GM18951 (cell line): ENCODE results near the gene KLF15.

Experiments used
- POLR2A ChIP-seq: IDR thresholded peaks from 4 replicates; pipeline ENCODE4 v1.6.1; 2011; ENCODE audit warnings: mild to moderate bottlenecking; ENCODE audit not compliant: insufficient read length, insufficient read depth; ENCODE audit errors: extremely low read depth
- in situ Hi-C: fragments of 300-500 bp; cut with MboI; formaldehyde crosslinking; loops from one replicate; pipeline ENCODE4 v1.12.0; 2022; ENCODE audit warnings: low sequenced_read_pairs, mixed read lengths, inconsistent platforms; ENCODE audit not compliant: unreplicated experiment

KLF15 gene

DNA sequence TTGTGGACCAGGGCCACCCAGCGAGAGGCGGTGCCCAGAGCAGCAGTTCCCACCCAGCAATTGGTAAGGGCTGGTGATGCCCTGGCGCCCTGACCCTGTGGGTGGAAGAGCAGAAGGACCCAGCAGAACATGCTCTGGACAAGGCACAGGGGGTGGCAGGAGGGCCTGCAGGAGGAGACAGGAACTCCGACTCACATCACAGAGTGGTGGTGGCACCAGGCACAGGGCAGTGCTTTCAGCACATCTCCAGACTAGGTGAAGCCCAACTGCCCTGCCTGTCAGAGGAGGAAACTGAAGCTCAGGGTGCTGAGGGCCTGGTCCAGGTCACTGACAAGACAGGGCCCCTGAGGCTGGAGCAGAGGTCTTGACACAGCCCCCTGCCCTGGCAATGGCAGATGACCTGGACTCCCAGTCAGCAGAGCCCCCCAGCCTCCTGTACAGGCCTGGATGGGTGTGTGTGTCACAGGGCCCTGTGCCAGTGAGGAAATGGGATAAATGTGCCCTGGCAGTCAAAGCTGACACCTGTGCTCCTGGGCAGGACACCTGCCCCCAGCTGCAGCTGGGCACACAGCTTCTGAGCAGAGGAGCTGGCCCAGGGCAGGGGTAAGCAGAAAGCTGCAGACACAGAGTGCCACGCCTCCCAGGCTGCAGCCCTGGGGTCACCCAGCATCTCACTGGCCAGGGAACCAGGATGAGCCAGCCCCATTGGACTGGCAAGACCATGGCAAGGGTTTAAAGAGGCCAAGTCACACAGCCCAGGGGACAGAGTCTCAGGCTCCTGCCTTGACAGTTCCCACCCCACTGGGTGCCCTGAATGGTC lies 11.4 kb downstream of the KLF15 start:
- in situ Hi-C loops, result no loop called here
- no peak for TF ChIP-seq POLR2A

DNA sequence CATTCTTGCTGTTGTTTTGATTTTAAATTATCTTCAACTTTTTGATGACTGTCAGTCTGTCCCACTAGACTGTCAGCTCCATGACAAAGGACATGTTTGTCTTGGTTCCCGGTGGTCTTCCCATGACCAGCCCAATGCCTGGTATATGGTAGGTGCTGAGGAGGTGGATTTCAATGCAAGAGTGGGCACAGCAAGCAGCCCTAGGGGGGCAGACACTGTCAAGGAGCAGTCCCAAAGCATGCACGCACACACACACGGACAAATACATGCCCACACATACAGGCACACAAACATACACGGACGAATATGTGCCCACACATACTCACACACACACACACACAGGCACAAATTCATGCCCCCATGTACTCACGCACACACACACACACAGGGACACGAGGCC lies 12.0 kb downstream of the KLF15 start:
- TF ChIP-seq POLR2A, result no peak
- in situ Hi-C loops, result no loop called here

DNA sequence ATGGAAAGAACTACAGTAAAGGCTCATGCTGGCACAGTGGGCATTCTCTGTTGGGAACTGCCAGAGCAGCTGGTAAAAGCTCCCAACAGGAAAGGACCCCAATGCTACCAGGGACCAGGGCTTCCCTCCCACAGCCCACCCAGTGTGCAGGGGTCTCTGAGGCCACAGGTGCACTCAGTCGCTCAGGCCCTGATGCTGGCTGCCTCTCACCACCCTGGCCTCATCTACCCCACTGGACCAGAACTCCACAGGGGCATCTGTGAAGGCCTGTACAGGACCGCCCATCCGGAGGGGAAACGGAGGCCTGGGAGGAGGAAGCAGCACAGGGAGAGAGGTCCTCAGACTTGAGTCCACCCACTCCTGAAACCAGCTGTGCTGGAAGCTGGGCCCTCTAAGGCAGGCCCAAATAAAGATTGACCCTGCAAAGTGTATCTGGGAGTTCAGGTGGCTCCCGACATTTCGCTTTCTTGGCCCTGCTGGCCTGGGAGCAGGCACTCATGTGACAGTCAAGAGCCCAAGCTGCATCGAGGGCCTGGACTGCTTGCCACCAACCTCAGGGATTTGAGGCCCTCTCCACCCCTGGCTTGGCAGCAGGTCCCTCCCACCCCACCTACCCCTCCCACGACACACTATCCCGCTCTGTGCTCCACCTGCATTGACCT lies 12.7 kb downstream of the KLF15 start:
- in situ Hi-C loops, result no loop called here
- no peak for TF ChIP-seq POLR2A

DNA sequence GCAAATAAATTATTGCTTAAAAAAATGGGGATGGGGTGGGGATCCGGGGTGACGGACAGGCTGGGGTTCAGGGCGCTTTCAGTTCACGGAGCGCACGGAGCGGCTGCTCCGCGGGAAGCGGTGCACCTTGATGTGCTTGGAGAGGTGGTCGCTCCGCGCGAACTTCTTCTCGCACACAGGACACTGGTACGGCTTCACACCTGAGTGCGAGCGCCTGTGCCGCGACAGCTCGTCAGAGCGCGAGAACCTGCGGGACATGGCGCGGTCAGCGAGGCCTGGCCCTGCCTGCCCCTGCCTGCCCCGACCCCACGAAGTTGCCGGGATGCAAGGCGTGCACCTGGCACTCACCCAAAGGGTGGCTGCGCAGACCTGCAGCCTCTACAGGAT lies 13.6 kb downstream of the KLF15 start:
- TF ChIP-seq POLR2A, result no peak
- in situ Hi-C loops, result no loop called here

DNA sequence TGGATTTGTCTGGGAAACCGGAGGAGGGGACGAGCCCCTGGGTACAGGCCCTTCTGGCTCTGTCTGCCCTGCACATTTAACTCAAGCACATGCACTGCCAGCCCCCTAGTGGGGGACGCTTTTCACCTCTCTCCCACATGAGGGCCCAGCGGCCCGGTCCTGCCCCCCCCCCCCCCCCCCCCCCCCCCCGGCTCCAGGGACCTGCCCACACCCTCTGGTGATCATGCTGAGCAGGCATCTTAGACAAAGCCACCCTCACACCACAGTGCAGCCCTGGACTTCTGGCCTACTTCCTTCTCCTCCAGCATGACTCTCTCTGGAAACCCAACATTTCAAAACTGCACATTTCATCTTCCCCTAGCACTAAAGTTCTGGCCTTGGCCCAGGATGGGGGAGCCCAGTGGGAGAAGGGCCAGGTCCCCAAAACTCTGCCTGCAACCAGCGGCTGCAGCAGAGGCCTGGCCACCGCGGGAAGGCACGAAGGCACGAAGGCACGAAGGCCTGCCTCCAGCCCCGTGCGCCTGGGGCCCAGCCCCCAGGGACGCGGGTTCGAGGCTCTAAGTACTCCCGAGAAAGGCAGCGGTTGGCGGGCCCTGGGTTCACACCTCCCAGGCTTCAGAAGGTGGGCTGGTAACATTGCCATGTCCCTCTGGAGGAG lies 14.1 kb downstream of the KLF15 start:
- TF ChIP-seq POLR2A, result no peak

DNA sequence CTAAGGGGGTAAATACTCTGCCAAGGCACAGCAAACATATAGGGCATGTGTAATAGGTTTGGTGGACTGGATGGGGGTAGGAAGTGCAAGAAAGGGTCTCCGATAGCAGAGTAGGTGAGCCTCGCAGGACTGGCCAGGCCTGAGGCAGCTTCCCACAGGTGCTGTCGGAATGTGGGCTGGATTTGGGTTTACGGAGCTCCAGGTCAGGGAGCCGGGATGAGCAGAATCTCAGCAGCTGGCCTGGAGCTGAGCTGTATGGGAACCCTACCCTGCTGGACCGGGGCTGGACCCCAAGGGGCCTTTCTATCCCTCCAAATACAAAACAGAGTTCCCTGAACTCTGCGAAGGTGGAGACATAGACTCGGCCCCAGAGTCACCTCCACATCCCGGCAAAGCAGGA lies 15.0 kb downstream of the KLF15 start:
- in situ Hi-C loops, result no loop called here
- TF ChIP-seq POLR2A, result no peak

More for the DNA sequence above, 14.1 kb downstream of the KLF15 start:
- in situ Hi-C loops, result no loop called here

DNA sequence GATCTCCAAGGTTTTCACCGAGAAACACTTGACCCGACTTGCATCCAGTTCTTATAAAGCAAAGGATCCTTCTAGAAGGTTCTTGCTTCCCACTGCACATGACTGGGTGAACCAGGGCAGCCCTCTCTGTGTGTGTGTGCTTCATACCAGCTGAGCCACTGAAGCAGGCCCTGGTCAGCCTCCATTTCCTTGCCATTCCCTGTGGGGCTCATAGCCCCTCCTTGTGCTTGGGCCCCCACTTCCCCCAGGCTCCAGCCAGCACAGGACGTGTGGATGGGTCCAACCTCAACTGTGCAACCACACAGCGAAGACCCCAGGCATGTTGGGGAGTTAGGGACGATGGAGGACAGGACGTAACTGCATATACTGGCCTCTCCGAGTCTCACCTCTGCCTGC lies 15.5 kb downstream of the KLF15 start:
- in situ Hi-C loops, result no loop called here

DNA sequence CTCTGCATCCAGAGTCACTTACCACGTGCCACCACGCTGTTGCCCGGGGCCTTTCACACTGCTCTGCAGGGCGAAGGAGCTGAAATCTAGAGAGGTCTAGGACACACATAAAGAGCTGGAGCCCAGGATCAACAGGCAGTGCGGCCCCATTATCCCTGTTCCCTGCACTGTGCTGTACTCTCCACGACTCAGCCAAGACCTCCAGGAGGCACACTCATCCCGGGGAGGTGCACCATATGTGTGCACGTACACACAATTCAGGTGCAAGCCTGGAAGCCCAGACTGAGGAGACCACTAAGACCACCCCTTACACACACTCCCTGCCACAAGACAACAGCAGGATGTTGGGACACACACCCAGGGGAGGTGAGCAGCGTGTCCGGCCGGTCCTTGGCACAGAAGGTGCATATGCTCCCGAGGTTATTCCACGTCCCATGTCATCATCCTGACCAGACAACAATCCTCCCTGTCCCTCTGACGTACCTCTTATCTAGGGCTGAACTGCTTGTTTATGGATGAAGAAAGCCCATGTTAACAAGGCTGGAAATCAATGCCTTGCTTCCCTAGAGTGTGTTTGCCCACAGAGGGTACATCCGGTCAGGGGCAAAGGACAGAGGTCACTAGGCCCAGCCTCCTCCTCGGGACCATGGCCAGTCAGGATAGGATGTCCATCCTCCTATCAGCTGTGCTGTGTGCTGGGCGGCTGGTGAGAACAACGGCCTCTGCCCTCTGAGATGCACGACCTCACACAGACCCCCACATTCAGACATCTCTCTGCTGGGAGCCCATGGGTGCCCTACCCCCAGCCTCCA lies 16.1 kb downstream of the KLF15 start:
- in situ Hi-C loops, result no loop called here
- TF ChIP-seq POLR2A, result no peak

More for the DNA sequence above, 15.5 kb downstream of the KLF15 start:
- TF ChIP-seq POLR2A, result no peak

DNA sequence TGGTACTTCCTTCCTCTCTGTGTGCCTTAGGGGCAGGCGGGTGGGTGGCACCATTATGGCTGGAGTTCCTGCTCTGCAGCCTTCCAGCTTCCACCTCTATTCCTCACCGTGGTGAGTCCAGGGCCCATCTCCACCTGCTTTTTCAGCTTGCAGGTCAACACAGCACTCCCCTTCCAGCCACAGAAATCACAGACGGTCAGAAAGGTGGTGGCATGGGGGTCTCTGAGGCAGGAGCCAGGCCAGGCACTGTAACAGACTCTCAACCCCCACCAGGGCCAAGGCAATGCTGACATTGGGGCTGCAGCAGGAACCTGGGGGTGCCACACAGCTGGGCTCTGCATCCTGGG lies 16.6 kb downstream of the KLF15 start:
- in situ Hi-C loops, result no loop called here

DNA sequence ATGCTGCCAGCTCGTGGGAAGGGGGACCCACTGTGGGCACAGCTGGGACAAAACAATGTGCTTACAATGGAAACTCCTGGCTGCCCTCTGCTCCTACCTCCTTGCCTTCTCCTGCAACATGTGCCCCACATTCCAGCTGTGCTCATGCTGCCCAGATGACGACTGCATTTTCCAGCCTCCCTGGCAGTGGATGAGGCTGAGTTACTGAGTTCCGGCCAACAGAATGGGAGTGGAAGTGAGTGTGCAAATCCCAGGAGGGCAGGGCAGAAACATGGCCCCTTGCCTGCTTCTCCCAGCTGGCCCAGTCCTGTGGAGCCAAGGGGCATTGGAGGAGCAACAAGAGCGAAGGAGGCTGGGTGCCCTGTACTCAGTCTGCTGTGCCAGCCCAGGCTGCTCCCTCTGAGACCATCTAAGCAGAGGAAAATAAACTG lies 17.1 kb downstream of the KLF15 start:
- in situ Hi-C loops, result no loop called here
- no peak for TF ChIP-seq POLR2A

More for the DNA sequence above, 16.6 kb downstream of the KLF15 start:
- no peak for TF ChIP-seq POLR2A

DNA sequence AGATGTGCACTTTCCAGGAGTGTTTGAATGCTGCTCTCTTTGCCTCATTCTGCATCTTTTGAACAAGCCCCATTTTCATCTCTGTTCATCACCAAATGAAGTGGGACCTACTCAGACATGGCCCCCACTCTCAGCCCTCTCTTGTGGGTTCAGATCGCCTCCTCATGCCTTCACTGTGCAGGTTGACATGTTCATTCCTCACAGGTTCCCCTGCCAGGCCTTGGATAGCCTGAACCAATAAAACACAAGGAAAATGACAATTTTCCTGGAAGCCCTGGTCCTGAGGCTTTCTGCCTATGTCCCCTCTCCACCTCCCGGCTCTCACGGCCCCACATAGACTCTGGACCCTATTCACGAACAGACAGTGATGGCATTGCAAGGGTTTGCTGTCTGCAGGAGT lies 17.7 kb downstream of the KLF15 start:
- no peak for TF ChIP-seq POLR2A

DNA sequence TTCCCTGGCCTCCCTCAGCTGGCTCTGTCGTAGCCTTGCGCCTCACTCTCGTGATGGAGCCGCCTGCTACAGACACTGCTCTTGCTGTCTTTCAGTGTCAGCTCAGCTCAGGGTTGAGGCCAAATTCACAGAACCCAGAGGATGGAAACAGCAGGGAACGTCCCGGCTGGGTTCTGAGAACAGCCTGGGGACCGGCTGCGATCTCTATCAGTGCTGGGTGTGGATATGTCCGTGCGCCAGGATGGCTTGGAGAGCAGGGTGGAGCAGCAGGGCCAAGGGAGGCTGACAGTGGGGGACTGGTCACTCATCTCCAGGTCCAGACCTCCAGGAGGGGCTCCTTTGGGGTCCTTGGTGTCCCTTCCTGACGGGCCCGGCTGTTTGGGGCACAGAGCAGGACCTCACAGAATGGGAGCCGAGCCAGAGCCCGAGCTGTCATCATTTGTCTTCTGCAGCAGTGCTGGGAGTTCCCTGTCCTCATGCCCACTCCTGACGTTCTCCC lies 18.4 kb downstream of the KLF15 start:
- in situ Hi-C loops, result no loop called here
- TF ChIP-seq POLR2A, result no peak

More for the DNA sequence above, 17.7 kb downstream of the KLF15 start:
- in situ Hi-C loops, result no loop called here
